Fibroblast of lung (primary cell): ENCODE results near the gene C6orf132. TPM values are rescaled to one million over a fixed set of nuclear protein-coding genes. Genes with fewer than 3 reads are reported as not detected.

Experiments
- DNase-seq, 2 donors: peaks; one replicate each; pipeline versions ENCODE4 v3.0.0 to v3.0.0-alpha.2; 2010; ENCODE audit warnings: low read depth in 2 of 2
- H2AFZ ChIP-seq: 2 replicates; pipeline ENCODE4 v1.5.1; 2012; ENCODE audit warnings: low read length, control low read depth, inconsistent platforms
- H3K27ac ChIP-seq: 2 replicates; pipeline ENCODE4 v1.5.1; 2011; ENCODE audit warnings: low read length, control low read depth; ENCODE audit not compliant: insufficient read depth
- H3K27me3 ChIP-seq: 2 replicates; pipeline ENCODE4 v1.5.1; 2011; ENCODE audit warnings: mild to moderate bottlenecking, low read length; ENCODE audit not compliant: control insufficient read depth, insufficient read depth
- H3K36me3 ChIP-seq: 2 replicates; pipeline ENCODE4 v1.5.1; 2011; ENCODE audit warnings: low read length; ENCODE audit not compliant: control insufficient read depth, insufficient read depth
- H3K4me1 ChIP-seq: 2 replicates; pipeline ENCODE4 v1.5.1; 2011; ENCODE audit warnings: low read length; ENCODE audit not compliant: control insufficient read depth, insufficient read depth; ENCODE audit errors: extremely low read depth
- H3K4me2 ChIP-seq: 2 replicates; pipeline ENCODE4 v1.5.1; 2011; ENCODE audit warnings: low read length, control low read depth; ENCODE audit not compliant: insufficient read depth; ENCODE audit errors: extremely low read depth
- H3K4me3 ChIP-seq, 4 experiments: fragments of 200-600 bp in 1 of 4; sonication (generic) in 1 of 4; replicated peaks in 1 of 4; 2 replicates each; pipeline ENCODE4 v1.5.1; 2011 to 2016; ENCODE audit warnings: low read length in 4 of 4, low read depth in 3 of 4, mild to moderate bottlenecking in 3 of 4, control low read depth in 2 of 4, inconsistent platforms in 1 of 4, mixed read lengths in 1 of 4; ENCODE audit not compliant: insufficient read depth in 1 of 4; ENCODE audit errors: control extremely low read depth in 1 of 4
- H3K79me2 ChIP-seq: 2 replicates; pipeline ENCODE4 v1.5.1; 2012; ENCODE audit warnings: mild to moderate bottlenecking, low read length, inconsistent platforms; ENCODE audit not compliant: control insufficient read depth, insufficient read depth
- H3K9ac ChIP-seq: 2 replicates; pipeline ENCODE4 v1.5.1; 2011; ENCODE audit warnings: mild to moderate bottlenecking, low read length, control low read depth; ENCODE audit not compliant: insufficient read depth
- H3K9me3 ChIP-seq: 2 replicates; pipeline ENCODE4 v1.5.1; 2012; ENCODE audit warnings: low read depth, low read length; ENCODE audit not compliant: control insufficient read depth, insufficient read depth
- H4K20me1 ChIP-seq: 2 replicates; pipeline ENCODE4 v1.5.1; 2011; ENCODE audit warnings: low read length; ENCODE audit not compliant: control insufficient read depth, insufficient read depth; ENCODE audit errors: extremely low read depth
- CTCF ChIP-seq, 2 donors: IDR thresholded peaks in 1 of 2; conservative IDR thresholded peaks in 1 of 2; 1 replicate in 1 of 2; 2 replicates in 1 of 2; pipeline ENCODE4 v1.5.1; 2011 to 2012; ENCODE audit warnings: low read length in 2 of 2, control low read depth in 1 of 2, inconsistent platforms in 1 of 2, low read depth in 1 of 2, mild to moderate bottlenecking in 1 of 2
- EZH2 ChIP-seq: IDR thresholded peaks from 2 replicates; pipeline ENCODE4 v1.5.1; 2012; ENCODE audit warnings: low read length, control low read depth, mild to moderate bottlenecking; ENCODE audit errors: missing control alignments
- polyA plus RNA-seq, 2 donors: library from polyadenylated mRNA; depleted of rRNA in 1 of 2; stranded (reverse) in 1 of 2; unstranded in 1 of 2; fragments of >200 nt; gene quantifications; 2 replicates each; pipeline ENCODE4 v1.2.1, GENCODE V29; 2011 to 2012; ENCODE audit warnings: missing spikeins in 1 of 2
- total RNA-seq: library from RNA; depleted of rRNA; stranded (reverse); fragments of >200 nt; gene quantifications from 2 replicates; pipeline ENCODE4 v1.2.1, GENCODE V29; 2014

The C6orf132 gene
- total and polyA plus RNA-seq, 2 donors (not counting 1 experiment from before 2014, with no cell fraction given), result 0.87 to 1.2 TPM

GRCh38 chr6:42163981-42164380 lies 21.6 kb upstream of the C6orf132 start:
- no peak overlapping the region for H3K27ac ChIP-seq

GRCh38 chr6:42162812-42163211 lies 20.4 kb upstream of the C6orf132 start:
- no peak overlapping the region for H2AFZ ChIP-seq
- no peak for DNase-seq
- H3K27ac ChIP-seq, result no peak overlapping the region
- H3K36me3 ChIP-seq, result no peaks in the 10 kb centered on the region
- H3K27me3 ChIP-seq, result peaks cover 13% of the 10 kb centered on the region
- H4K20me1 ChIP-seq, result no peaks in the 10 kb centered on the region
- H3K9ac ChIP-seq, result no peak overlapping the region
- no peak overlapping the region for H3K4me3 ChIP-seq
- no peak overlapping the region for H3K4me2 ChIP-seq
- no peaks in the 10 kb centered on the region for H3K79me2 ChIP-seq
- H3K9me3 ChIP-seq, result no peaks in the 10 kb centered on the region
- TF ChIP-seq EZH2 (no peak), CTCF (conservative IDR thresholded peaks at IDR 0.05 in 1 of 2, IDR thresholded peaks at IDR 0.05 in 1 of 2; ENCODE audit: low read depth in 1 of 2, low read length in 2 of 2) (no peak)
- peaks cover 3% of the 10 kb centered on the region for H3K4me1 ChIP-seq

More at GRCh38 chr6:42163981-42164380, 21.6 kb upstream of the C6orf132 start:
- Histone ChIP-seq H3K4me2 (no peak overlapping the region), H3K36me3 (no peaks in the 10 kb centered on the region), H3K79me2 (no peaks in the 10 kb centered on the region), H3K9me3 (no peaks in the 10 kb centered on the region), H2AFZ (no peak overlapping the region), H3K4me3 (no peak overlapping the region), H3K9ac (no peak overlapping the region), H4K20me1 (no peaks in the 10 kb centered on the region), H3K27me3 (peaks cover 13% of the 10 kb centered on the region), H3K4me1 (peaks cover 2% of the 10 kb centered on the region)
- no peak for TF ChIP-seq CTCF (conservative IDR thresholded peaks at IDR 0.05 in 1 of 2, IDR thresholded peaks at IDR 0.05 in 1 of 2; ENCODE audit: low read depth in 1 of 2, low read length in 2 of 2)
- no peak for TF ChIP-seq EZH2
- peak in 1 of 2 donors; percentile 45 for DNase-seq

- DNase-seq, result no peak
- Histone ChIP-seq H3K4me3 (no peak overlapping the region), H2AFZ (no peak overlapping the region), H3K4me2 (no peak overlapping the region), H3K27ac (no peak overlapping the region), H3K79me2 (no peaks in the 10 kb centered on the region), H3K9ac (no peak overlapping the region), H4K20me1 (no peaks in the 10 kb centered on the region), H3K27me3 (peaks cover 13% of the 10 kb centered on the region), H3K36me3 (no peaks in the 10 kb centered on the region), H3K9me3 (no peaks in the 10 kb centered on the region), H3K4me1 (peaks cover 6% of the 10 kb centered on the region)
- TF ChIP-seq CTCF (conservative IDR thresholded peaks at IDR 0.05 in 1 of 2, IDR thresholded peaks at IDR 0.05 in 1 of 2; ENCODE audit: low read depth in 1 of 2, low read length in 2 of 2) (no peak), EZH2 (no peak)
Measured at GRCh38 chr6:42162384-42162783, 20.0 kb upstream of the C6orf132 start.
